ENCODE measurements around the gene SLC7A1.

GRCh38 chr13:29479716-29480492, 115.6 kb downstream of the SLC7A1 start:
- TF ChIP-seq GATA2 (IDR thresholded peaks at IDR 0.05; ENCODE audit: low read depth, low read length) (no peak), GATA3 (IDR thresholded peaks at IDR 0.05; ENCODE audit: low read depth, low read length) (no peak)

Measured in SH-SY5Y (cell line).